Measurements from ENCODE around the gene ZNF865.

DNA sequence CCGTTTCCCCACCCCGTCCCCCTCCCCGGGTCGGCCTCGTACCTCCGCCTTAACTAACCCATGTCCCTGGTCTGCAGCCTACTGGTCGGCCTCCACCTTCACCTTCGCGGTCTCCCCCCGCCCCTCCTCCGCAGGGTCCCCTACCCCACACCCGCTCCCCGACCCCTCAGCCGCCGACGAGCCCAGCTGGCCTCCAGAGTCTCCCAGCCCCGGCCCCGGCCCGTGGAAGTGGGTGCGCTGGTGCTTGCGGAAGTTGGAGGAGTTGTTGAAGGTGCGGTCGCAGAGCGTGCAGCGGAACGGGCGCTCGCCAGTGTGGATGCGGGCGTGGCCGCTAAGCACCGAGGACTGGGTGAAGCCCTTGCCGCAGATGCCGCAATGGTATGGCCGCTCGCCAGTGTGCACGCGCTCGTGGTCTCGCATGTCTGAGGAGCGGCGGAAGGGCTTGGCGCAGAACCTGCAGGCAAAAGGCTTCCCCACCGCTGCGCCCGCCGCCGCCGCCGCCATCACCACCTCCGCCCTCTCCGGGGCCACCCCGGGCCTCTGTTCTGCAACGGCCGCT is 16.3 kb downstream of the ZNF865 start:
- TF ChIP-seq, protein P1, sequence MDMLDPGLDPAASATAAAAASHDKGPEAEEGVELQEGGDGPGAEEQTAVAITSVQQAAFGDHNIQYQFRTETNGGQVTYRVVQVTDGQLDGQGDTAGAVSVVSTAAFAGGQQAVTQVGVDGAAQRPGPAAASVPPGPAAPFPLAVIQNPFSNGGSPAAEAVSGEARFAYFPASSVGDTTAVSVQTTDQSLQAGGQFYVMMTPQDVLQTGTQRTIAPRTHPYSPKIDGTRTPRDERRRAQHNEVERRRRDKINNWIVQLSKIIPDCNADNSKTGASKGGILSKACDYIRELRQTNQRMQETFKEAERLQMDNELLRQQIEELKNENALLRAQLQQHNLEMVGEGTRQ (IDR thresholded peaks at IDR 0.05; ENCODE audit: low read depth, low read length), result no peak
- TF ChIP-seq MAFK (IDR thresholded peaks at IDR 0.05; ENCODE audit: low read depth, low read length) (no peak), SMC3 (IDR thresholded peaks at IDR 0.05; ENCODE audit: low read depth, low read length) (no peak), MXI1 (IDR thresholded peaks at IDR 0.05; ENCODE audit: borderline replicate concordance, low read depth, low read length) (no peak), BHLHE40 (IDR thresholded peaks at IDR 0.05; ENCODE audit: low read depth, low read length) (no peak), ELK1 (IDR thresholded peaks at IDR 0.05; ENCODE audit: borderline replicate concordance, low read depth, low read length) (no peak), CEBPB (IDR thresholded peaks at IDR 0.05; ENCODE audit: low read depth, low read length) (no peak), POLR2A (IDR thresholded peaks at IDR 0.05; ENCODE audit: low read depth, low read length) (no peak)
- TF ChIP-seq, protein P2, sequence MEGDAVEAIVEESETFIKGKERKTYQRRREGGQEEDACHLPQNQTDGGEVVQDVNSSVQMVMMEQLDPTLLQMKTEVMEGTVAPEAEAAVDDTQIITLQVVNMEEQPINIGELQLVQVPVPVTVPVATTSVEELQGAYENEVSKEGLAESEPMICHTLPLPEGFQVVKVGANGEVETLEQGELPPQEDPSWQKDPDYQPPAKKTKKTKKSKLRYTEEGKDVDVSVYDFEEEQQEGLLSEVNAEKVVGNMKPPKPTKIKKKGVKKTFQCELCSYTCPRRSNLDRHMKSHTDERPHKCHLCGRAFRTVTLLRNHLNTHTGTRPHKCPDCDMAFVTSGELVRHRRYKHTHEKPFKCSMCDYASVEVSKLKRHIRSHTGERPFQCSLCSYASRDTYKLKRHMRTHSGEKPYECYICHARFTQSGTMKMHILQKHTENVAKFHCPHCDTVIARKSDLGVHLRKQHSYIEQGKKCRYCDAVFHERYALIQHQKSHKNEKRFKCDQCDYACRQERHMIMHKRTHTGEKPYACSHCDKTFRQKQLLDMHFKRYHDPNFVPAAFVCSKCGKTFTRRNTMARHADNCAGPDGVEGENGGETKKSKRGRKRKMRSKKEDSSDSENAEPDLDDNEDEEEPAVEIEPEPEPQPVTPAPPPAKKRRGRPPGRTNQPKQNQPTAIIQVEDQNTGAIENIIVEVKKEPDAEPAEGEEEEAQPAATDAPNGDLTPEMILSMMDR (conservative IDR thresholded peaks at IDR 0.05; ENCODE audit: low read depth, low read length), result no peak

Measured in IMR-90 (cell line).